A673 (cell line): ENCODE results near the gene REEP6. TPM values are rescaled to one million over a fixed set of nuclear protein-coding genes. Genes with fewer than 3 reads are reported as not detected.
"Not testable (repeated sequence)": the region's sequence is repeated elsewhere in the genome, so short reads cannot be mapped to it uniquely, and the experiment has no call there.

Experiments used
- BruUV-seq: library from RNA; stranded (reverse); fragments of 400-500 nt; replicated peaks from 2 replicates; lab custom pipeline; 2021; lab: Mats Ljungman, UMichigan
- CTCF ChIA-PET: fragments of 300-600 bp; sonication (Branson Sonifier 250); formaldehyde crosslinking; loops from one replicate; lab custom pipeline; 2022; ENCODE audit warnings: antibody characterized with exemption; lab: Charles Lee
- POLR2A ChIA-PET: fragments of 300-600 bp; sonication (Branson Sonifier 250); formaldehyde crosslinking; loops from one replicate; lab custom pipeline; 2022; ENCODE audit warnings: antibody characterized with exemption; ENCODE audit not compliant: low non-redundant PET; lab: Charles Lee
- DNase-seq: peaks from one replicate; pipeline ENCODE4 v3.0.0-alpha.2; 2015; ENCODE audit warnings: low spot score
- H3K27ac ChIP-seq: fragments of 200-600 bp; sonication (generic); 2 replicates; pipeline ENCODE4 v1.5.1; 2016; ENCODE audit warnings: mixed run types, low read depth, mild to moderate bottlenecking, mixed read lengths, antibody characterized with exemption, low read length; ENCODE audit not compliant: poor library complexity, severe bottlenecking
- H3K27me3 ChIP-seq: fragments of 200-600 bp; sonication (generic); replicated peaks from 2 replicates; pipeline ENCODE4 v1.6.1; 2017; ENCODE audit warnings: mixed run types, low read depth, mild to moderate bottlenecking, mixed read lengths, antibody characterized with exemption, low read length; ENCODE audit not compliant: insufficient read depth, poor library complexity
- H3K36me3 ChIP-seq: fragments of 200-600 bp; sonication (generic); 2 replicates; pipeline ENCODE4 v1.6.1; 2016; ENCODE audit warnings: mixed run types, mild to moderate bottlenecking, mixed read lengths, antibody characterized with exemption, low read length; ENCODE audit not compliant: insufficient read depth, poor library complexity, severe bottlenecking
- H3K4me1 ChIP-seq: fragments of 200-600 bp; sonication (generic); 2 replicates; pipeline ENCODE4 v1.6.1; 2017; ENCODE audit warnings: mixed run types, mild to moderate bottlenecking, mixed read lengths, antibody characterized with exemption, low read length; ENCODE audit not compliant: insufficient read depth, poor library complexity, severe bottlenecking
- H3K4me3 ChIP-seq: fragments of 200-600 bp; sonication (generic); 2 replicates; pipeline ENCODE4 v1.5.1; 2016; ENCODE audit warnings: low read depth, mixed run types, mild to moderate bottlenecking, mixed read lengths, low read length; ENCODE audit not compliant: poor library complexity, severe bottlenecking
- H3K9me3 ChIP-seq: fragments of 200-600 bp; sonication (generic); 2 replicates; pipeline ENCODE4 v1.6.1; 2016; ENCODE audit warnings: mixed run types, low read depth, mild to moderate bottlenecking, mixed read lengths, antibody characterized with exemption, low read length; ENCODE audit not compliant: poor library complexity, severe bottlenecking
- EZH2 ChIP-seq: fragments of 200-600 bp; sonication (generic); IDR thresholded peaks from 2 replicates; pipeline ENCODE4 v1.6.1; 2017; ENCODE audit warnings: borderline replicate concordance, low read depth, mild to moderate bottlenecking, mixed read lengths, antibody characterized with exemption, low read length; ENCODE audit not compliant: poor library complexity, severe bottlenecking
- intact Hi-C: fragments of 100-400 bp; cut with micrococcal nuclease; formaldehyde crosslinking; loops from one replicate; pipeline ENCODE4 v1.10.0; 2022; ENCODE audit not compliant: unreplicated experiment
- total RNA-seq: library from RNA; stranded (reverse); gene quantifications from 2 replicates; pipeline ENCODE4 v1.2.3, GENCODE V29; 2021
- TF ChIP-seq, protein P1 (sequence below): fragments of 300-800, 200-600 bp; sonication (generic); conservative IDR thresholded peaks from 2 replicates; pipeline ENCODE4 v1.5.1; 2017; ENCODE audit warnings: low read depth, mild to moderate bottlenecking, antibody characterized with exemption, low read length, moderate library complexity, mixed read lengths

Gene REEP6
- total RNA-seq, 1 experiment from 2014 or later = 4.7 TPM

DNA sequence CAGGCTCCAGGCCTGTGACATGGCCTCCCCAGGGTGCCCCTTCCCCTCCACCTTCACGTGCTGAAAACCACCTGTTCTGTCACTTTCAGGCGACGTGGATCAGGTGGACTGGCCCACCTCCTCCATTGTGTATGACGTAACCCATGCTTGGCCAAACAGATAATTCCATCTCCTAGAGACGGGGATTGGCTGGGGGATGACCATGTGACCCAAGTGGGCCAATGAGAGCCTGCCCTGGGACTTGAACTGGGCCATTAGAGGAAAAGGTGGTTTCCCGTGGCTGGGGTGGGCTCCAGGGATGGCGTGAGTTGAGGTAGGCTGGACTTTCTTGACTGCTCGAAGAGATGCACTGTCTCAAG lies 25.4 kb downstream of the REEP6 start:
- H3K4me3 ChIP-seq = no peak overlapping the region
- BruUV-seq = no TSS peak
- ChIA-PET CTCF (no interaction called here), POLR2A (no interaction called here)
- H3K27ac ChIP-seq = no peak overlapping the region
- TF ChIP-seq, protein P1, sequence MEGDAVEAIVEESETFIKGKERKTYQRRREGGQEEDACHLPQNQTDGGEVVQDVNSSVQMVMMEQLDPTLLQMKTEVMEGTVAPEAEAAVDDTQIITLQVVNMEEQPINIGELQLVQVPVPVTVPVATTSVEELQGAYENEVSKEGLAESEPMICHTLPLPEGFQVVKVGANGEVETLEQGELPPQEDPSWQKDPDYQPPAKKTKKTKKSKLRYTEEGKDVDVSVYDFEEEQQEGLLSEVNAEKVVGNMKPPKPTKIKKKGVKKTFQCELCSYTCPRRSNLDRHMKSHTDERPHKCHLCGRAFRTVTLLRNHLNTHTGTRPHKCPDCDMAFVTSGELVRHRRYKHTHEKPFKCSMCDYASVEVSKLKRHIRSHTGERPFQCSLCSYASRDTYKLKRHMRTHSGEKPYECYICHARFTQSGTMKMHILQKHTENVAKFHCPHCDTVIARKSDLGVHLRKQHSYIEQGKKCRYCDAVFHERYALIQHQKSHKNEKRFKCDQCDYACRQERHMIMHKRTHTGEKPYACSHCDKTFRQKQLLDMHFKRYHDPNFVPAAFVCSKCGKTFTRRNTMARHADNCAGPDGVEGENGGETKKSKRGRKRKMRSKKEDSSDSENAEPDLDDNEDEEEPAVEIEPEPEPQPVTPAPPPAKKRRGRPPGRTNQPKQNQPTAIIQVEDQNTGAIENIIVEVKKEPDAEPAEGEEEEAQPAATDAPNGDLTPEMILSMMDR = no peak
- no peak for TF ChIP-seq EZH2
- no peaks in the 10 kb centered on the region for H3K4me1 ChIP-seq
- no peaks in the 10 kb centered on the region for H3K27me3 ChIP-seq
- no peaks in the 10 kb centered on the region for H3K36me3 ChIP-seq
- intact Hi-C loops = no loop called here
- DNase-seq = peak; percentile 45
- H3K9me3 ChIP-seq = no peaks in the 10 kb centered on the region

- no TSS peak for BruUV-seq
- Histone ChIP-seq H3K27me3 (peaks cover 6% of the 10 kb centered on the region), H3K27ac (no peak overlapping the region), H3K9me3 (no peaks in the 10 kb centered on the region), H3K4me1 (no peaks in the 10 kb centered on the region), H3K4me3 (no peak overlapping the region), H3K36me3 (no peaks in the 10 kb centered on the region)
- POLR2A ChIA-PET = no interaction called here
- no peak for TF ChIP-seq EZH2
- TF ChIP-seq, protein P1 = no peak
- CTCF ChIA-PET = no interaction called here
- DNase-seq = no peak
- intact Hi-C loops = no loop called here
Measured at GRCh38 chr19:1518471-1518870, 27.5 kb downstream of the REEP6 start.

GRCh38 chr19:1519802-1520201 lies 28.8 kb downstream of the REEP6 start:
- POLR2A ChIA-PET, H3K27ac ChIP-seq, H3K4me3 ChIP-seq, H3K36me3 ChIP-seq, DNase-seq, intact Hi-C loops, BruUV-seq, H3K4me1 ChIP-seq, H3K9me3 ChIP-seq, CTCF ChIA-PET: not testable (repeated sequence)
- peaks cover 18% of the 10 kb centered on the region for H3K27me3 ChIP-seq

- DNase-seq = no peak
- Histone ChIP-seq H3K4me3 (no peak overlapping the region), H3K9me3 (no peaks in the 10 kb centered on the region), H3K4me1 (peaks cover 4% of the 10 kb centered on the region), H3K36me3 (no peaks in the 10 kb centered on the region), H3K27me3 (peaks cover 23% of the 10 kb centered on the region), H3K27ac (no peak overlapping the region)
- TF ChIP-seq, protein P1 = no peak
- TF ChIP-seq EZH2 = no peak
- intact Hi-C loops = no loop called here
- POLR2A ChIA-PET = no interaction called here
- CTCF ChIA-PET = no interaction called here
- no TSS peak for BruUV-seq
Measured at GRCh38 chr19:1520203-1520780, 29.3 kb downstream of the REEP6 start.
